Esophagus muscularis mucosa (tissue), 3 donors: Measurements from ENCODE around the gene CACNG7.
A peak's percentile ranks its signal among the peaks of the same experiment; 100 is the strongest.

Source experiments
- CTCF ChIP-seq, 3 experiments: fragments of 200-600 bp in 2 of 3; fragments of 450-650 bp in 1 of 3; sonication (generic) in 2 of 3; IDR thresholded peaks; one replicate each; pipeline ENCODE4 v1.5.1; 2017 to 2019; ENCODE audit warnings: antibody characterized with exemption in 3 of 3, mild to moderate bottlenecking in 2 of 3, moderate library complexity in 1 of 3
- EP300 ChIP-seq: sonication (generic); formaldehyde crosslinking; IDR thresholded peaks from one replicate; pipeline ENCODE4 v1.6.1; 2017; ENCODE audit warnings: antibody characterized with exemption

- TF ChIP-seq EP300 (no peak), CTCF (IDR thresholded peaks at IDR 0.05) (peak; percentile 23 to 51 (median 36))
Observed at GRCh38 chr19:53868892-53869804, 39.9 kb upstream of the CACNG7 start.
